Erythroblast (primary cell): ENCODE data around the gene B4GALNT4.

Experiments
- GATA1 ChIP-seq: IDR thresholded peaks from 2 replicates; pipeline ENCODE4 v1.6.1; 2011; ENCODE audit warnings: low read depth, mild to moderate bottlenecking, control low read depth, low read length, moderate library complexity
- POLR2A ChIP-seq: IDR thresholded peaks from 2 replicates; pipeline ENCODE4 v1.6.1; 2011; ENCODE audit warnings: mild to moderate bottlenecking, low read length

- TF ChIP-seq POLR2A = no peak
- TF ChIP-seq GATA1 = no peak
These were observed 44.1 kb downstream of the B4GALNT4 start for GRCh38 chr11:413120-414081.
